Effector memory CD4-positive, alpha-beta T cell (primary cell): ENCODE results near the gene DGKZ.
A peak's percentile ranks its signal among the peaks of the same experiment; 100 is the strongest.

ENCODE experiments used
- DNase-seq, 3 donors: peaks; one replicate each; pipeline ENCODE4 v3.0.0-alpha.2; 2020
- H3K27ac ChIP-seq: 2 replicates; pipeline ENCODE4 v1.7.0; 2013; ENCODE audit warnings: mild to moderate bottlenecking, low read length, moderate library complexity; ENCODE audit not compliant: insufficient read depth, poor library complexity, severe bottlenecking
- H3K27me3 ChIP-seq: replicated peaks from 2 replicates; pipeline ENCODE4 v1.7.0; 2013; ENCODE audit warnings: mild to moderate bottlenecking, low read length; ENCODE audit not compliant: insufficient read depth, control insufficient read depth, poor library complexity, severe bottlenecking
- H3K36me3 ChIP-seq: 2 replicates; pipeline ENCODE4 v1.7.0; 2013; ENCODE audit warnings: mild to moderate bottlenecking, low read length, moderate library complexity; ENCODE audit not compliant: control insufficient read depth, insufficient read depth
- H3K4me1 ChIP-seq: 2 replicates; pipeline ENCODE4 v1.7.0; 2013; ENCODE audit warnings: low read length, mild to moderate bottlenecking; ENCODE audit not compliant: control insufficient read depth, insufficient read depth, poor library complexity, severe bottlenecking
- H3K4me3 ChIP-seq: 2 replicates; pipeline ENCODE4 v1.7.0; 2013; ENCODE audit warnings: low read length, low read depth, mild to moderate bottlenecking; ENCODE audit not compliant: insufficient read depth, poor library complexity, severe bottlenecking
- H3K9me3 ChIP-seq: 2 replicates; pipeline ENCODE4 v1.7.0; 2013; ENCODE audit warnings: mild to moderate bottlenecking, low read length, moderate library complexity; ENCODE audit not compliant: control insufficient read depth

Gene DGKZ

DNA sequence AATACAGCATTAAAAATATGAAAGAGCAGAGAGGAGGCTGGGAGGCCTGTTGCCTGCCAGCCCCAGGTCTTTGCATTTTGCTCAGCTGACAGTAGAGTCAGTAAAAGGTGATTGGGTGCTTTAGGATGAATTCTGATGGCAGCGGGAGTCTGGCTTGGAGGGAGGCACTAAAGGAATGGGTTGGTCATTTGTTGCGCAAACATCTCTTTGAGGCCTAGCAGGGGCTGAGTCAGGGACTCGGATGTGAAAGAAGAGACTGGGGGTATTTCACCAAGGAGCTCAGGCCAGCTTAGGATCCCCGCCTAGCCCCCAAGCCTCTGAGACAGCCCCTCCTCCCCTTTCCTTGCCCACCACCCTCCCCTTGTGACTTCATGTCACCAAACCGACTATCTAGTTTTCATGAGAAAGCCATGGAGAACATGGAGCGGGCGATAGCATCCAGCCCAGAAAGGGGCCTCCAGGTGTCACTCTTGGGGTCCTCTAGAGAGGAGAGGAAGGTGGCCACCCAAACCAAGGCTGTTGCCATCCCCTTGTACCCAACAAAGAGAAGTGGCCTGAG, 9.7 kb downstream of the DGKZ start:
- DNase-seq, result no peak
- Histone ChIP-seq H3K4me1 (peaks cover 42% of the 10 kb centered on the region), H3K27me3 (no peaks in the 10 kb centered on the region), H3K36me3 (peaks cover 12% of the 10 kb centered on the region), H3K9me3 (no peaks in the 10 kb centered on the region), H3K4me3 (no peak overlapping the region), H3K27ac (no peak overlapping the region)

DNA sequence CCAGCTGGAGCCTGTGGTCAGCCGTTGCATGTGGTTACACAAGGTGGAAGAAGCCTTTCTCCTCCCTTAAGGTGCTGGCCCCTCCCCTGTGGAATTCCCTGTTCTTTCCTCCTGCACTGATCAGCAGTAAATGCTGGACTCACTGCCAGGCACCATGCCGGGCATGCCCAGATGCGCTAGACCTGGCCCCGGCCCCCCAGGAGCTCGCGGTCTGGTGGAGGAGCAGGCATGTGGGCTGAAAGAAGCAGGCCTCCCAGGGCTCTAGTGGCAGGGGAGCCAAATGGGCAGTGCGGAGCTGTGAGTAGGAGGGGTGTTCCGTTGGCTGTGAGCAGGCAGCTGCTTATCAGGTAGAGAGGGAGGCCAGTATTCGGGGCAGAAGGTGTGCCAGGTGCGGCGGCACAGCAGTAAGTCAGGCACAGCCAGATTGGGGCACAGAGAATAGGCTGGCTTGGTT, 10.2 kb downstream of the DGKZ start:
- Histone ChIP-seq H3K4me1 (peaks cover 44% of the 10 kb centered on the region), H3K4me3 (no peak overlapping the region), H3K27ac (no peak overlapping the region), H3K36me3 (peaks cover 12% of the 10 kb centered on the region), H3K9me3 (no peaks in the 10 kb centered on the region), H3K27me3 (no peaks in the 10 kb centered on the region)
- no peak for DNase-seq

DNA sequence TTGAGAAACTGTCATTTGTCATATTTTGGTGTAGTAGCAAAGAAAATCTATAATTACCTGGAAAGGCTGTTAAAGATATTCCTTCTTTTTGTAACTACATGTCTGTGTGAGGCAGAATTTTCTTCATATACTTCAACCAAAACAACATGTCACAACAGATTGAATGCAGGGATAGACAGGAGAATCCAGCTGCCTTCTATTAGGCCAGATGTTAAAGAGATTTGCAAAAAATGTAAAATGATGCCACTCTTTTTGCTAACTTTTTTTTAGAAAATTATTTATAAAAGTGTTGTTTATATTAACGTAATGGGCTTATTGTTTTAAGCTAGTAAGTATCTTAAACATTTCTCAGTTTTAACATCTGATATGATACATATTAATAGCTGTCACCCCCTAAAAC, 12.7 kb downstream of the DGKZ start:
- H3K36me3 ChIP-seq, result peaks cover 8% of the 10 kb centered on the region
- no peak overlapping the region for H3K4me3 ChIP-seq
- H3K9me3 ChIP-seq, result no peaks in the 10 kb centered on the region
- H3K27me3 ChIP-seq, result no peaks in the 10 kb centered on the region
- DNase-seq, result no peak
- peaks cover 30% of the 10 kb centered on the region for H3K4me1 ChIP-seq
- no peak overlapping the region for H3K27ac ChIP-seq

- Histone ChIP-seq H3K27me3 (no peaks in the 10 kb centered on the region), H3K9me3 (no peaks in the 10 kb centered on the region), H3K4me1 (peaks cover 26% of the 10 kb centered on the region), H3K27ac (peak overlapping the region; percentile 56), H3K4me3 (peak overlapping the region; percentile 30), H3K36me3 (peaks cover 17% of the 10 kb centered on the region)
- no peak for DNase-seq
These were observed 13.6 kb downstream of the DGKZ start for GRCh38 chr11:46360878-46361277.

DNA sequence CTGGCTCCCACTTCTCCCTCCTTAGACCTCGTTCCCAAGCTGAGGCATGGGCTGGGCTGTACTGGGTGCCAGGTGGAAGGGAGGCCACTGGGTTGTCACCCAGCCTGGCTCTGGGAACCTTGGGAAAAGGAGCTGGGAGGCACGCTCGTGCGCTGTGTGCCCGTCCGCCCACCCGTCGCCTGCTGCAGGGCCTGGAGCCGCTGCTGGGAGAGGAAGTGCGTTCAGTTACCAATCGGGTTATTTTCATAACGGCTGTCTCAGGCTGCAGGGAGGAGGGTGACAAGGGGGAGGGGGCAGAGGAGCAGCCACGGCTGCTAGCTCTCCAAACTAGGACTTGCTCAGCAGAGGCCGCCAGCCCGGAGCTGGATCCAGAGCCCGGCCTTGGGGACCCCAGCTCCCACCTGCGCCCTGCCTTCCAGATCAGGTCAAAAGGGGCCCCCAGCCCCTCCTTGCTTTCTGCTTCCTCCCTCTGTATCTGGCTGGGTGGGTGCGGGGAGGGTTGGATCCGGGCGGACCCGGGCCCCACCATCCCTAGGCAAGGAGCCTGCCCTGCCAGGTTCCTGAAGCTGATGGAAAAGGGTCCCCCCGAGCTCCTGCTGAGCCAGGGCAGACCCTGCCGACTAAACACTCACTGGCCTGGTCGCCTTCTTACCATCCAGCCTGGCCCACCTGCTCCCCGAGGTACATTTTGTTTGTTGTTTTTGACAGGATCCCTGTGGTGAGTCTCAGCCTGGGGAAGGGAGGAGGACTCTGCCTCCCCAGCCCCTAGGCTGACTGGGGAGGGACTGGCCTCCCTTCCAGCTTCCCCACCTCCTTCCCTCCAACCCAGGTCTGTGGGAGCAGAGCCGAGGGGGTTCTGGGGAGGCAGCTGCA, 14.3 kb downstream of the DGKZ start:
- H3K4me1 ChIP-seq, result peaks cover 27% of the 10 kb centered on the region
- peak in 2 of 3 donors; percentile 32 to 45 for DNase-seq
- H3K9me3 ChIP-seq, result no peaks in the 10 kb centered on the region
- peak overlapping the region; percentile 30 for H3K4me3 ChIP-seq
- peak overlapping the region; percentile 56 for H3K27ac ChIP-seq
- H3K36me3 ChIP-seq, result peaks cover 20% of the 10 kb centered on the region
- no peaks in the 10 kb centered on the region for H3K27me3 ChIP-seq

- Histone ChIP-seq H3K27ac (peak overlapping the region; percentile 56), H3K9me3 (no peaks in the 10 kb centered on the region), H3K4me1 (peaks cover 35% of the 10 kb centered on the region), H3K4me3 (no peak overlapping the region), H3K36me3 (peaks cover 21% of the 10 kb centered on the region), H3K27me3 (no peaks in the 10 kb centered on the region)
- DNase-seq, result no peak
These were observed 15.1 kb downstream of the DGKZ start for GRCh38 chr11:46362156-46363030.

GRCh38 chr11:46363031-46363407, 15.8 kb downstream of the DGKZ start:
- H3K4me3 ChIP-seq, result no peak overlapping the region
- no peaks in the 10 kb centered on the region for H3K9me3 ChIP-seq
- H3K36me3 ChIP-seq, result peaks cover 25% of the 10 kb centered on the region
- no peak for DNase-seq
- peaks cover 35% of the 10 kb centered on the region for H3K4me1 ChIP-seq
- H3K27ac ChIP-seq, result peak overlapping the region; percentile 56
- H3K27me3 ChIP-seq, result no peaks in the 10 kb centered on the region

DNA sequence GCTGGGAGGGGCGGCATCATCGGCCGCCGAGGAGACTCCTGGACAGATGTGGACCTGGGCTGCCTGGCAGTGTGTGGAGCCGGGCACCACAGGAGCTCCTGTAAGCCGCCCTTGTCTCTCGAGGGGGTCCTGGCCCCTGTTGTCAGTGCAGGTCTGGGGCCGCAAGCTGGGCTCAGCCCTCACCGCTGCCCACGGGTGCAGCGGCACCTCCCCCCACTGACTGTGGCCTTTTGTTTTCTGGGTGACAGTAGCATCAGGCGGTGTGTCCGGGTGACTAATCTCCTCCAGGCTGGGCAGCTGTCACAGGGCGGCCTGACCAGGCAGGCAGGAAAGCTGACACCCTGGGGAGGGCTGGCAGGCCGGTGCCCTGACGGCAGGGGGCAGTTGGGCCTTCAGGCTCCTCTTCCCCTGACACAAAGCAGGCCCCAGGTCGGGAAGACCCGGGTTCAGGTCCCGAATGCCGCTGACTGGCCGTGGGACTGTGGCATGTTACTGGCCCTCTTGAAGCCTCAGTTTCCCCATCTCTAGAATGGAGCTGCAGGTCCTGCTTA, 16.3 kb downstream of the DGKZ start:
- no peak overlapping the region for H3K4me3 ChIP-seq
- H3K4me1 ChIP-seq, result peaks cover 35% of the 10 kb centered on the region
- no peaks in the 10 kb centered on the region for H3K27me3 ChIP-seq
- no peak for DNase-seq
- H3K27ac ChIP-seq, result peak overlapping the region; percentile 56
- H3K36me3 ChIP-seq, result peaks cover 30% of the 10 kb centered on the region
- no peaks in the 10 kb centered on the region for H3K9me3 ChIP-seq

DNA sequence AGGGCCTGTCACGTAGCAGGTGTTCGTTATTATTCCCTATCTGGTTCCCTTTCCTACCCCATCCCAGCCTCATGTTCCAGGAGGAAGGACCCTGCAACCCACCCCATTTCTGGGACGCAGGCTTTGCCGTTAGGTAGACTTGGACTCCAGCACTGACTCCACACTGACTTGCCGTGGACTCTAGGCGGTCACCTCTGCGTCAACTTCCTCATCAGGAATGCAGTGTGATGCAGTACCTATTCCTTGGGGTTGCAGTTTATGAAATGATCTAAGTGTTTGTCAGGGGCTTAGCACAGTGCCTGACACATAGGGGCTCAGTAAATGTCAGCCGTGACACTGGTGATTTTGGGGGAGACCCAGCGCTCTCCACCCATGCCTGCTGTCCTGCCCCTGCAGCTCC, 16.8 kb downstream of the DGKZ start:
- no peak overlapping the region for H3K4me3 ChIP-seq
- no peaks in the 10 kb centered on the region for H3K9me3 ChIP-seq
- peaks cover 35% of the 10 kb centered on the region for H3K4me1 ChIP-seq
- DNase-seq, result no peak
- H3K27me3 ChIP-seq, result no peaks in the 10 kb centered on the region
- H3K36me3 ChIP-seq, result peaks cover 34% of the 10 kb centered on the region
- no peak overlapping the region for H3K27ac ChIP-seq
